GM18951 (cell line): ENCODE data around the gene P2RX1.

Source experiments
- POLR2A ChIP-seq: IDR thresholded peaks from 4 replicates; pipeline ENCODE4 v1.6.1; 2011; ENCODE audit warnings: mild to moderate bottlenecking; ENCODE audit not compliant: insufficient read length, insufficient read depth; ENCODE audit errors: extremely low read depth
- in situ Hi-C: fragments of 300-500 bp; cut with MboI; formaldehyde crosslinking; loops from one replicate; pipeline ENCODE4 v1.12.0; 2022; ENCODE audit warnings: low sequenced_read_pairs, mixed read lengths, inconsistent platforms; ENCODE audit not compliant: unreplicated experiment

P2RX1 gene

GRCh38 chr17:3852561-3852960, 63.7 kb downstream of the P2RX1 start:
- in situ Hi-C loops, result loop anchor here (25.0 kb wide), 1 partner anchor 160 kb away; no protein-coding TSS in a partner anchor
- no peak for TF ChIP-seq POLR2A

GRCh38 chr17:3851461-3852100, 64.7 kb downstream of the P2RX1 start:
- in situ Hi-C loops, result loop anchor here (25.0 kb wide), 1 partner anchor 161 kb away; no protein-coding TSS in a partner anchor
- no peak for TF ChIP-seq POLR2A

GRCh38 chr17:3848229-3848835, 67.9 kb downstream of the P2RX1 start:
- no peak for TF ChIP-seq POLR2A
- in situ Hi-C loops, result no loop called here

- TF ChIP-seq POLR2A, result no peak
- in situ Hi-C loops, result no loop called here
Observed at GRCh38 chr17:3847165-3847670, 69.0 kb downstream of the P2RX1 start.
